K562 (cell line): ENCODE measurements around the gene UIMC1.

Source experiments
- ATF7 ChIP-seq: fragments of 450-650 bp; IDR thresholded peaks from 2 replicates; pipeline ENCODE4 v1.7.1; 2014; ENCODE audit warnings: mild to moderate bottlenecking, moderate library complexity
- C11orf30 ChIP-seq: fragments of 450-650 bp; IDR thresholded peaks from 2 replicates; pipeline ENCODE4 v1.6.1; 2016; ENCODE audit warnings: low read depth, mild to moderate bottlenecking
- CTCF ChIP-seq, 3 experiments: IDR thresholded peaks in 2 of 3; conservative IDR thresholded peaks in 1 of 3; 2 replicates each; pipeline ENCODE4 v1.5.1; 2011 to 2012; ENCODE audit warnings: low read length in 3 of 3, mild to moderate bottlenecking in 3 of 3, control low read depth in 2 of 3, improper control_type of control experiment in 1 of 3, inconsistent platforms in 1 of 3, low read depth in 1 of 3, mixed read lengths in 1 of 3, moderate library complexity in 1 of 3; ENCODE audit not compliant: insufficient read depth in 2 of 3
- ELK1 ChIP-seq: sonication (generic); formaldehyde crosslinking; IDR thresholded peaks from 2 replicates; pipeline ENCODE4 v1.8.1; 2022; ENCODE audit warnings: missing genetic modification reagents
- FOXK2 ChIP-seq, 2 experiments: fragments of 450-650 bp; IDR thresholded peaks in 1 of 2; conservative IDR thresholded peaks in 1 of 2; 2 replicates each; pipeline ENCODE4 v1.6.1; 2016; ENCODE audit warnings: low read depth in 2 of 2, mild to moderate bottlenecking in 1 of 2
- POLR2A ChIP-seq: fragments of 450-650 bp; conservative IDR thresholded peaks from 2 replicates; pipeline ENCODE4 v1.6.1; 2016
- SMAD4 ChIP-seq: fragments of 250-450 bp; sonication (Bioruptor Pico); conservative IDR thresholded peaks from 2 replicates; pipeline ENCODE4 v1.8.0; 2021; ENCODE audit warnings: inconsistent platforms, mild to moderate bottlenecking, moderate library complexity
- STAT6 ChIP-seq: sonication (generic); formaldehyde crosslinking; IDR thresholded peaks from 2 replicates; pipeline ENCODE4 v1.8.1; 2023; ENCODE audit warnings: mild to moderate bottlenecking, missing genetic modification reagents
- TEAD4 ChIP-seq, 2 experiments: sonication (generic) in 1 of 2; formaldehyde crosslinking in 1 of 2; IDR thresholded peaks; 2 replicates each; pipeline versions ENCODE4 v1.6.1 to v1.8.0; 2012 to 2022; ENCODE audit warnings: borderline replicate concordance in 1 of 2, inconsistent platforms in 1 of 2, low read length in 1 of 2, mild to moderate bottlenecking in 1 of 2, missing genetic modification reagents in 1 of 2
- TOE1 ChIP-seq, 2 experiments: fragments of 450-650 bp in 1 of 2; sonication (generic) in 1 of 2; formaldehyde crosslinking in 1 of 2; IDR thresholded peaks; 2 replicates each; pipeline versions ENCODE4 v1.7.1 to v1.8.0; 2016 to 2022; ENCODE audit warnings: borderline replicate concordance in 2 of 2, mild to moderate bottlenecking in 2 of 2, antibody characterized with exemption in 1 of 2, inconsistent platforms in 1 of 2, low read depth in 1 of 2, missing genetic modification reagents in 1 of 2, moderate library complexity in 1 of 2
- TSHZ1 ChIP-seq: fragments of 250-450 bp; sonication (Bioruptor Pico); IDR thresholded peaks from 2 replicates; pipeline ENCODE4 v1.4.0; 2020; ENCODE audit warnings: mild to moderate bottlenecking, moderate library complexity
- YY1 ChIP-seq, 3 experiments: IDR thresholded peaks; 2 replicates each; pipeline ENCODE4 v1.6.1; 2011; ENCODE audit warnings: low read length in 2 of 3, mild to moderate bottlenecking in 2 of 3, moderate library complexity in 2 of 3, borderline replicate concordance in 1 of 3, control low read depth in 1 of 3, low read depth in 1 of 3; ENCODE audit not compliant: insufficient read depth in 3 of 3, insufficient replicate concordance in 2 of 3, control insufficient read depth in 1 of 3, insufficient read length in 1 of 3; ENCODE audit errors: extremely low read depth in 1 of 3
- ZNF23 ChIP-seq: fragments of 250-450 bp; sonication (Bioruptor Pico); IDR thresholded peaks from 2 replicates; pipeline ENCODE4 v1.4.0; 2020; ENCODE audit warnings: mild to moderate bottlenecking
- ZNF766 ChIP-seq: fragments of 200-800 bp; sonication (Bioruptor generic); conservative IDR thresholded peaks from 2 replicates; pipeline ENCODE4 v1.6.1; 2016; ENCODE audit warnings: missing genetic modification characterization, missing compliant biosample characterization

GRCh38 chr5:176916337-176916736, 90.2 kb downstream of the UIMC1 start:
- TF ChIP-seq TOE1 (IDR thresholded peaks at IDR 0.05; ENCODE audit: borderline replicate concordance) (no peak), TOE1 (CRISPR knock-in tag; IDR thresholded peaks at IDR 0.05; ENCODE audit: borderline replicate concordance, low read depth) (no peak), CTCF (IDR thresholded peaks at IDR 0.05 in 2 of 3, conservative IDR thresholded peaks at IDR 0.05 in 1 of 3; ENCODE audit: insufficient read depth in 2 of 3, low read depth in 1 of 3, low read length in 3 of 3) (no peak), C11orf30 (no peak), STAT6 (CRISPR knock-in tag) (no peak), ZNF23 (CRISPR knock-in tag) (no peak), ZNF766 (CRISPR knock-in tag) (no peak), ELK1 (CRISPR knock-in tag) (no peak), YY1 (IDR thresholded peaks at IDR 0.05; ENCODE audit: borderline replicate concordance in 1 of 3, control insufficient read depth in 1 of 3, extremely low read depth in 1 of 3, insufficient read depth in 3 of 3, insufficient read length in 1 of 3, insufficient replicate concordance in 2 of 3, low read depth in 1 of 3, low read length in 2 of 3) (no peak), TSHZ1 (CRISPR knock-in tag) (no peak), SMAD4 (no peak), POLR2A (no peak), ATF7 (no peak), TEAD4 (IDR thresholded peaks at IDR 0.05; ENCODE audit: low read length) (no peak), TEAD4 (CRISPR knock-in tag; IDR thresholded peaks at IDR 0.05; ENCODE audit: borderline replicate concordance) (no peak), FOXK2 (conservative IDR thresholded peaks at IDR 0.05 in 1 of 2, IDR thresholded peaks at IDR 0.05 in 1 of 2; ENCODE audit: low read depth in 2 of 2) (no peak)
